Gastrocnemius medialis (tissue), 4 donors: ENCODE data around the gene PPP1CC. TPM values are rescaled to one million over a fixed set of nuclear protein-coding genes. Genes with fewer than 3 reads are reported as not detected.

ENCODE experiments used
- ATAC-seq, 2 donors: fragments of 150-250 bp; one replicate each; pipeline ENCODE4 v1.9.1; 2016
- DNase-seq, 2 donors: peaks; one replicate each; pipeline ENCODE4 v3.0.0-alpha.2; 2019
- H3K27ac ChIP-seq, 4 donors: fragments of 200-600 bp; sonication (generic); 1 replicate in 1 of 4; 2 replicates in 3 of 4; pipeline ENCODE4 v1.5.1; 2016 to 2018; ENCODE audit warnings: mild to moderate bottlenecking in 2 of 4, moderate library complexity in 1 of 4
- H3K27me3 ChIP-seq, 3 donors: fragments of 200-600 bp; sonication (generic) in 2 of 3; 1 replicate in 1 of 3; 2 replicates in 2 of 3; pipeline versions ENCODE4 v1.5.1 to v1.6.0; 2016 to 2019; ENCODE audit warnings: mild to moderate bottlenecking in 1 of 3, moderate library complexity in 1 of 3
- H3K36me3 ChIP-seq, 2 donors: fragments of 200-600 bp; sonication (generic) in 1 of 2; one replicate each; pipeline ENCODE4 v1.5.1; 2017 to 2018
- H3K4me1 ChIP-seq, 2 donors: fragments of 200-600 bp; sonication (generic) in 1 of 2; one replicate each; pipeline ENCODE4 v1.5.1; 2016 to 2017; ENCODE audit warnings: mild to moderate bottlenecking in 2 of 2
- H3K4me3 ChIP-seq, 4 donors: fragments of 200-600 bp; sonication (generic) in 3 of 4; 1 replicate in 1 of 4; 2 replicates in 3 of 4; pipeline ENCODE4 v1.5.1; 2016 to 2019; ENCODE audit warnings: mild to moderate bottlenecking in 2 of 4
- H3K9me3 ChIP-seq, 3 donors: fragments of 200-600 bp; sonication (generic) in 2 of 3; 1 replicate in 1 of 3; 2 replicates in 2 of 3; pipeline ENCODE4 v1.5.1; 2016 to 2019
- POLR2A ChIP-seq, 2 donors: fragments of 450-650 bp; IDR thresholded peaks; one replicate each; pipeline ENCODE4 v1.6.1; 2017; ENCODE audit warnings: antibody characterized with exemption in 2 of 2, mild to moderate bottlenecking in 2 of 2, moderate library complexity in 2 of 2
- in situ Hi-C, 4 donors: fragments of 200-750 bp; cut with MboI; loops; one replicate each; pipeline versions ENCODE4 v1.15.0 to v1.8.0; 2017; ENCODE audit warnings: low sequenced_read_pairs in 4 of 4
- intact Hi-C: fragments of 100-400 bp; cut with DNase I; formaldehyde crosslinking; loops from one replicate; pipeline ENCODE4 v1.15.1; 2023; ENCODE audit warnings: low total_unique reads
- total RNA-seq, 4 donors: library from RNA; depleted of rRNA; stranded (reverse); fragments of >200 nt; gene quantifications; one replicate each; pipeline versions ENCODE4 v1.1.0 to v1.2.3, GENCODE V29; 2016
- TF ChIP-seq, protein P1 (sequence below), 5 experiments: fragments of 450-650 bp in 3 of 5; fragments of 200-600 bp in 2 of 5; sonication (generic) in 2 of 5; IDR thresholded peaks in 4 of 5; conservative IDR thresholded peaks in 1 of 5; 1 replicate in 4 of 5; 2 replicates in 1 of 5; pipeline ENCODE4 v1.5.1; 2016 to 2019; ENCODE audit warnings: antibody characterized with exemption in 5 of 5, mild to moderate bottlenecking in 3 of 5, moderate library complexity in 3 of 5

The PPP1CC gene
- total RNA-seq, 4 donors from 2014 or later = 96.4 to 226 (median 154) TPM

DNA sequence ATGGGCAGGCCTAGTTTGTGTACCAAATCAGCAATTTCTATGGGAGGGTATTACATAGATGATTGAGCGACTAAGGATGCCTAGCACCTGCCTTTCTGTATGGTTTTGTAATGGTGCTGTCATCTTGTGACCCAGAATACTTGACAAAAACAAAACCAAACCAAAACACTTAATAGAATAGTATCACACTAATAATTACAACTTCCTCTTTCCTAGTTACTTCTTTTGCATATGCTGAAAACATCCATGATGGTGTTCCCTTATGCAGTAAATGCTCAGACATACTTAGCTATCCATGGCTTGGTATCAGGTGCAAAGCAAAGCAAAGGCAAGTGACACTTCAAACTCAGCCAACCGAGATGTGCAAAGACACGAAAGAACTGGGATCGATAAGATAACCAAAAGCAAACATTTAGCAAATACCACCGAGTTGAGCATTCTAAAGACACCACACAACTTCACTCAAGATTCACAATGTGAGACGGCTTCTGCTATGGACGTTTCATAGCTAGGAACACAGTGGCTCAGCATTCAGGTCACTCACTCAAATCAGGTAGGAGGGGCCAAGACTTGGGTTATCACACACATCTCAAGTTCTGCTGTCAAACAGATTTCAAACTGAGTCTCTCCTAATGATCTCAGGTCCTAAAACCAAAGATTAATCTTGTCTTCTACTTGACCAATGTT, 24.3 kb downstream of the PPP1CC start:
- no peak for TF ChIP-seq POLR2A (IDR thresholded peaks at IDR 0.05)
- TF ChIP-seq, protein P1, sequence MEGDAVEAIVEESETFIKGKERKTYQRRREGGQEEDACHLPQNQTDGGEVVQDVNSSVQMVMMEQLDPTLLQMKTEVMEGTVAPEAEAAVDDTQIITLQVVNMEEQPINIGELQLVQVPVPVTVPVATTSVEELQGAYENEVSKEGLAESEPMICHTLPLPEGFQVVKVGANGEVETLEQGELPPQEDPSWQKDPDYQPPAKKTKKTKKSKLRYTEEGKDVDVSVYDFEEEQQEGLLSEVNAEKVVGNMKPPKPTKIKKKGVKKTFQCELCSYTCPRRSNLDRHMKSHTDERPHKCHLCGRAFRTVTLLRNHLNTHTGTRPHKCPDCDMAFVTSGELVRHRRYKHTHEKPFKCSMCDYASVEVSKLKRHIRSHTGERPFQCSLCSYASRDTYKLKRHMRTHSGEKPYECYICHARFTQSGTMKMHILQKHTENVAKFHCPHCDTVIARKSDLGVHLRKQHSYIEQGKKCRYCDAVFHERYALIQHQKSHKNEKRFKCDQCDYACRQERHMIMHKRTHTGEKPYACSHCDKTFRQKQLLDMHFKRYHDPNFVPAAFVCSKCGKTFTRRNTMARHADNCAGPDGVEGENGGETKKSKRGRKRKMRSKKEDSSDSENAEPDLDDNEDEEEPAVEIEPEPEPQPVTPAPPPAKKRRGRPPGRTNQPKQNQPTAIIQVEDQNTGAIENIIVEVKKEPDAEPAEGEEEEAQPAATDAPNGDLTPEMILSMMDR (IDR thresholded peaks at IDR 0.05 in 4 of 5, conservative IDR thresholded peaks at IDR 0.05 in 1 of 5) = no peak
- ATAC-seq (no peak), DNase-seq (no peak)
- Histone ChIP-seq H3K36me3 (peaks cover 0 to 47% of the 10 kb centered on the region in 2 donors), H3K4me1 (no peaks in the 10 kb centered on the region), H3K4me3 (no peak overlapping the region), H3K9me3 (no peaks in the 10 kb centered on the region), H3K27ac (no peak overlapping the region), H3K27me3 (no peaks in the 10 kb centered on the region)
- intact Hi-C loops = no loop called here
- in situ Hi-C loops = no loop called here

DNA sequence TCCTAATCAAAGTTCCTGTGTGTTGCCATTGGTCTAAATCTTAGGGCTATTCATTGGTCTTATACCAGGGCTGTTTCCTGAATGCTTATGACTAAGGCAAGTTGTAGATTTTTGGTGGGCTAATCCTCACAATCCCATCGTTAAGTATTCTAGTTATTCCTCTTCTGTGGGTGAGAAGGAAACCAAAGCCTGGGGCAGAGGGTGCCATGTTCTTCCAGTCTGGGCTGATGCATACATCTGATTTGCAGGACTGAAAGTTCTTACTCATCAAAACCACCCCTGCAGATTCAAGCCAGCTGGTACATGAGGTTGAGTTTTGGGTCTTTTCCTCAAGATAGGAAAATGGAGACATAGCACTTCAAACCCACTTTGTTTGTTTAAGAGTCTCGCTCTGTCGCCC, 25.7 kb downstream of the PPP1CC start:
- no peaks in the 10 kb centered on the region for H3K4me1 ChIP-seq
- peaks cover 0 to 36% of the 10 kb centered on the region in 2 donors for H3K36me3 ChIP-seq
- no peak overlapping the region for H3K27ac ChIP-seq
- no peak for ATAC-seq
- TF ChIP-seq, protein P1 (IDR thresholded peaks at IDR 0.05 in 4 of 5, conservative IDR thresholded peaks at IDR 0.05 in 1 of 5) = no peak
- TF ChIP-seq POLR2A (IDR thresholded peaks at IDR 0.05) = no peak
- DNase-seq = no peak
- intact Hi-C loops (no loop called here), in situ Hi-C loops (no loop called here)
- no peaks in the 10 kb centered on the region for H3K9me3 ChIP-seq
- no peak overlapping the region for H3K4me3 ChIP-seq
- H3K27me3 ChIP-seq = no peaks in the 10 kb centered on the region

DNA sequence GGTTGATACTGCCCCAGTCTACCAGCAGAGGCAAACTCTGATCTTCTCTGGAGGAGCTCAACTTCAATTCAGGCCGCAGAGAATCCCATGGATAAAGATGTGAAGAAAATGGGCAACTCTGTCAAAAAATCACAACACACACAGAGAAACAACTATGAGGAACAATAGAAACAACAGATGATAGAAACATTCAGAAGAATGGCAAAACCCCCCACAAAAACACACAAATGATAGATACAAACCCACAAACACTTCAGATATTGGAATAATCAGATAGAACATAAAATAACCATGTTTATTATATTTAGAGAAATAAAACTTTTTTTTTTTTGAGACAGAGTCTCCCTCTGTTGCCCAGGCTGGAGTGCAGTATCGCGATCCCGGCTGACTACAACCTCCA, 33.8 kb downstream of the PPP1CC start:
- intact Hi-C loops = no loop called here
- no peak for ATAC-seq
- in situ Hi-C loops = no loop called here

DNA sequence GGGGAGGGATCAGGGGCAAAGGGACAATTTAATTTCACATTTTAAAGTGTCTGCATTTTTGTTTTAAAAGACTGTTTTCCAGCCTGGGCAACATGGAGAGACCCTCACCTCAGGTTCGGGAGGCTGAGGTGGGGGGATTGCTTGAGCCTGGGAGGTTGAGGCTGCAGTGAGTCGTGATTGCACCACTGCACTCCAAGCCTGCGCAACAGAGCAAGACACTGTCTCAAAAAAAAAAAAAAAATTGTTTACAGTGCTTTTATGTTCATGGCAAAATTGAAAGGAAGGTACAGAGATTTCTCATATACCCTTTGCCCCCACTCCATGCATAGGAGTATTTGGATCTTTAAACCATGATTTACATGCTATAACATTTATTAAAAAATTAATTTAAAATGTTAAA, 37.4 kb downstream of the PPP1CC start:
- Histone ChIP-seq H3K27ac (no peak overlapping the region), H3K4me3 (no peak overlapping the region), H3K36me3 (no peaks in the 10 kb centered on the region), H3K27me3 (no peaks in the 10 kb centered on the region), H3K9me3 (no peaks in the 10 kb centered on the region), H3K4me1 (no peaks in the 10 kb centered on the region)
- TF ChIP-seq, protein P1 (IDR thresholded peaks at IDR 0.05 in 4 of 5, conservative IDR thresholded peaks at IDR 0.05 in 1 of 5) = no peak
- TF ChIP-seq POLR2A (IDR thresholded peaks at IDR 0.05) = no peak
- intact Hi-C loops = no loop called here
- DNase-seq (no peak), ATAC-seq (no peak)
- in situ Hi-C loops = no loop called here

More for the DNA sequence above, 33.8 kb downstream of the PPP1CC start:
- H3K9me3 ChIP-seq = no peaks in the 10 kb centered on the region
- H3K4me1 ChIP-seq = no peaks in the 10 kb centered on the region
- H3K27me3 ChIP-seq = no peaks in the 10 kb centered on the region
- no peak overlapping the region for H3K4me3 ChIP-seq
- no peak for TF ChIP-seq POLR2A (IDR thresholded peaks at IDR 0.05)
- TF ChIP-seq, protein P1 (IDR thresholded peaks at IDR 0.05 in 4 of 5, conservative IDR thresholded peaks at IDR 0.05 in 1 of 5) = no peak
- no peak for DNase-seq
- H3K27ac ChIP-seq = no peak overlapping the region
- H3K36me3 ChIP-seq = no peaks in the 10 kb centered on the region

DNA sequence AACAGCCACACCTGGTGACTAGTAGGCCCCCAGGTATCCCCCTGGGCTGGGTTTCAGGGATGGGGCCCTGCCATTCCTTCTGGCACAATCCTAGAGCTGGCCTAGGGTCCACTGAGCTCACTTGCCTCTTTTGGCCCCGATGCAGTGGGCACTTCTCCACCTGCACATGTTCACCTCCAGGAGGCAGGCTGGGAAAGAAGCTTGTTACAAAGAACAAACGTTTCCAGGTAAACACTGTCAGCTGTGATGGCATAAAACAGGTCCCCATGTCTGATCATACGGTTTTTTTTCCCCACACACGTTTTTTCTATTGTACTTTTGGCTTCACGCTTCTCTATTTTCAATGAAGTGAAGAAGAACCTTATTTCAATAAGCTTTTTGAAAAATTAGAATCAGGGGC, 37.9 kb downstream of the PPP1CC start:
- Histone ChIP-seq H3K4me3 (no peak overlapping the region), H3K27me3 (no peaks in the 10 kb centered on the region), H3K36me3 (no peaks in the 10 kb centered on the region), H3K27ac (no peak overlapping the region), H3K9me3 (no peaks in the 10 kb centered on the region), H3K4me1 (no peaks in the 10 kb centered on the region)
- ATAC-seq (no peak), DNase-seq (no peak)
- no peak for TF ChIP-seq POLR2A (IDR thresholded peaks at IDR 0.05)
- TF ChIP-seq, protein P1 (IDR thresholded peaks at IDR 0.05 in 4 of 5, conservative IDR thresholded peaks at IDR 0.05 in 1 of 5) = no peak
- in situ Hi-C loops = no loop called here
- intact Hi-C loops = no loop called here
